SW480 (cell line): ENCODE data around the gene HDAC7.
"Not testable (repeated sequence)": the region's sequence is repeated elsewhere in the genome, so short reads cannot be mapped to it uniquely, and the experiment has no call there.

Experiments
- DNase-seq: peaks from one replicate; pipeline ENCODE4 v3.0.0-alpha.2; 2016; ENCODE audit warnings: low spot score

Gene HDAC7

GRCh38 chr12:47848853-47849252, 29.1 kb upstream of the HDAC7 start:
- no peak for DNase-seq

- DNase-seq: no peak
Measured at GRCh38 chr12:47846294-47846996, 26.7 kb upstream of the HDAC7 start.

GRCh38 chr12:47845081-47845480, 25.4 kb upstream of the HDAC7 start:
- DNase-seq: no peak

- DNase-seq: no peak
Measured at GRCh38 chr12:47844264-47845019, 24.7 kb upstream of the HDAC7 start.

- no peak for DNase-seq
Measured at GRCh38 chr12:47843226-47843980, 23.7 kb upstream of the HDAC7 start.

- DNase-seq: not testable (repeated sequence)
Measured at GRCh38 chr12:47842543-47842942, 22.8 kb upstream of the HDAC7 start.

- DNase-seq: no peak
Measured at GRCh38 chr12:47841910-47842309, 22.2 kb upstream of the HDAC7 start.

- DNase-seq: no peak
Measured at GRCh38 chr12:47841501-47841900, 21.8 kb upstream of the HDAC7 start.

GRCh38 chr12:47840571-47840970, 20.9 kb upstream of the HDAC7 start:
- DNase-seq: no peak

- no peak for DNase-seq
Measured at GRCh38 chr12:47839214-47839876, 19.6 kb upstream of the HDAC7 start.

- DNase-seq: no peak
Measured at GRCh38 chr12:47838286-47838931, 18.7 kb upstream of the HDAC7 start.

GRCh38 chr12:47837190-47838171, 17.8 kb upstream of the HDAC7 start:
- peak; percentile 75 for DNase-seq

GRCh38 chr12:47835831-47836155, 16.1 kb upstream of the HDAC7 start:
- peak; percentile 69 for DNase-seq

- no peak for DNase-seq
Measured at GRCh38 chr12:47835006-47835830, 15.5 kb upstream of the HDAC7 start.

- DNase-seq: no peak
Measured at GRCh38 chr12:47834199-47834903, 14.6 kb upstream of the HDAC7 start.

- DNase-seq: no peak
Measured at GRCh38 chr12:47833591-47834012, 13.9 kb upstream of the HDAC7 start.

- no peak for DNase-seq
Measured at GRCh38 chr12:47832263-47832933, 12.7 kb upstream of the HDAC7 start.

- no peak for DNase-seq
Measured at GRCh38 chr12:47829584-47829983, 9.9 kb upstream of the HDAC7 start.
